Cardiac fibroblast (primary cell): ENCODE data around the gene AS3MT.
A peak's percentile ranks its signal among the peaks of the same experiment; 100 is the strongest.
"Not testable (repeated sequence)": the region's sequence is repeated elsewhere in the genome, so short reads cannot be mapped to it uniquely, and the experiment has no call there.

ENCODE experiments used
- DNase-seq, 2 donors: peaks; one replicate each; pipeline versions ENCODE4 v3.0.0 to v3.0.0-alpha.2; 2010; ENCODE audit warnings: low read depth in 2 of 2
- H3K4me3 ChIP-seq, 2 donors: replicated peaks in 1 of 2; 1 replicate in 1 of 2; 2 replicates in 1 of 2; pipeline ENCODE4 v1.5.1; 2011; ENCODE audit warnings: low read depth in 2 of 2, low read length in 2 of 2, mild to moderate bottlenecking in 2 of 2, moderate library complexity in 1 of 2
- TF ChIP-seq, protein P1 (sequence below): IDR thresholded peaks from one replicate; pipeline ENCODE4 v1.5.1; 2011; ENCODE audit warnings: low read depth, mild to moderate bottlenecking, low read length, inconsistent platforms

AS3MT gene

DNA sequence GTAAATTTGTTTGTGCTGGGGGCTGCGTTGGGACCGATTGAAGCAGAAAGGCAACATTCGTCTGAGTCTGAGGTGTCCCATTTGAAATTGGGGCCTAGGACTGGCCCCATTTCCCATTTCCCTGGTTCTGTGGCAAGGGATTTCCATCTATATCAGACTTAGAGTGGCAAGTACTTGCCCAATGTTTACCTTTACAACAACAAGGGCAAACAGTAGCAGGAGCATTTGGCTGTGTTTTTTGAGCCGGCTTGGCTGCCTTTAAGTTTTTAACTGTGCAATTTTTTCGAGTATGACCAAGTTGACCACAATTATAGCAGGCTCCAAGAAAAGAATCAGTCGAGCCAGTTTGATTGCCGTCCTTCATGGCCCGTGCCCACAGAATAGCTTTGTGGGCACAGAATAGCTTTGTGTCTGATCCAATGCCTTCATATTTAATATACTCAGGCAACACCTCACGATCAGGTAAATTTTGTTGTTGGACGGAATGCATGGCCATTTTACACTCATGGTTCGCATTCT is 27.4 kb upstream of the AS3MT start:
- TF ChIP-seq, protein P1, sequence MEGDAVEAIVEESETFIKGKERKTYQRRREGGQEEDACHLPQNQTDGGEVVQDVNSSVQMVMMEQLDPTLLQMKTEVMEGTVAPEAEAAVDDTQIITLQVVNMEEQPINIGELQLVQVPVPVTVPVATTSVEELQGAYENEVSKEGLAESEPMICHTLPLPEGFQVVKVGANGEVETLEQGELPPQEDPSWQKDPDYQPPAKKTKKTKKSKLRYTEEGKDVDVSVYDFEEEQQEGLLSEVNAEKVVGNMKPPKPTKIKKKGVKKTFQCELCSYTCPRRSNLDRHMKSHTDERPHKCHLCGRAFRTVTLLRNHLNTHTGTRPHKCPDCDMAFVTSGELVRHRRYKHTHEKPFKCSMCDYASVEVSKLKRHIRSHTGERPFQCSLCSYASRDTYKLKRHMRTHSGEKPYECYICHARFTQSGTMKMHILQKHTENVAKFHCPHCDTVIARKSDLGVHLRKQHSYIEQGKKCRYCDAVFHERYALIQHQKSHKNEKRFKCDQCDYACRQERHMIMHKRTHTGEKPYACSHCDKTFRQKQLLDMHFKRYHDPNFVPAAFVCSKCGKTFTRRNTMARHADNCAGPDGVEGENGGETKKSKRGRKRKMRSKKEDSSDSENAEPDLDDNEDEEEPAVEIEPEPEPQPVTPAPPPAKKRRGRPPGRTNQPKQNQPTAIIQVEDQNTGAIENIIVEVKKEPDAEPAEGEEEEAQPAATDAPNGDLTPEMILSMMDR, result no peak
- DNase-seq, result no peak
- H3K4me3 ChIP-seq, result no peak overlapping the region

DNA sequence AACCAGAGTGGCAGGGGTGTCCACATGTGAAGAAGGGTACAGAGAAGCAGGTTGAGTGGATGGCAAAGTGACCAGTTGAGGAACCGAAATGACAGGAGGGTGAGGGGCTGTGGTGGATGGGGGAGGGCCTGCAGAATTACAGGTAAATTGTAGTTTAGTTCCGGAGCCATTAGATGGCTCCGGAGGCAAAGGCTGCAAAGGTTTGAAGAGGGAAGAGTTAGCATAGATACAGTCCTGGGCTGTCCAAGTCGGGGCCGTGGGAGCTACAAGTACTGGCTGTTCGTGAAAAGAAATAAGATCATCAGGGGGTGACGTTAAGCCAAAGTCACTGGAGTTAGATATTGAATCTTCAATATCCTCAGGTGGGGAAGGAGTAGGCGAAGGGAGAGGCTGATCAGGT is 26.1 kb upstream of the AS3MT start:
- H3K4me3 ChIP-seq, DNase-seq: not testable (repeated sequence)

DNA sequence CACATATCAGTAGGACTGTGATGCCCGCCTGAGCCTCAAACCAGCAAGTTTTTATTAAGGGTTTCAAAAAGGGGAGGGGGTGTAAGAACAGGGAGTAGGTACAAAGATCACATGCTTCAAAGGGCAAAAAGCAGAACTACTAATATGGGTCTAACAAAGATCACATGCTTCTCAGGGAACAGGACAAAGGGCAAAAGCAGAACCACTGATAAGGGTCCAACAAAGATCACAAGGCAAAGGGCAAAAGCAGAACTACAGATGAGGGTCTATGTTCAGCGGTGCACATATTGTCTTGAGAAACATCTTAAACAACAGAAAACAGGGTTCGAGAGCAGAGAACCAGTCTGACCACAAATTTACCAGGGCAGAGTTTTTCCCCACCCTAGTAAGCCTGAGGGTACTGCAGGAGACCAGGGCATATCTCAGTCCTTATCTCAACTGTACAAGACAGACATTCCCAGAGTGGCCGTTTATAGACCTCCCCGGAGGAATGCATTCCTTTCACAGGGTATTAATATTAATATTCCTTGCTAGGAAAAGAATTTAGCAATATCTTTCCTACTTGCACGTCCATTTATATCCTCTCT is 25.0 kb upstream of the AS3MT start:
- H3K4me3 ChIP-seq, DNase-seq: not testable (repeated sequence)

DNA sequence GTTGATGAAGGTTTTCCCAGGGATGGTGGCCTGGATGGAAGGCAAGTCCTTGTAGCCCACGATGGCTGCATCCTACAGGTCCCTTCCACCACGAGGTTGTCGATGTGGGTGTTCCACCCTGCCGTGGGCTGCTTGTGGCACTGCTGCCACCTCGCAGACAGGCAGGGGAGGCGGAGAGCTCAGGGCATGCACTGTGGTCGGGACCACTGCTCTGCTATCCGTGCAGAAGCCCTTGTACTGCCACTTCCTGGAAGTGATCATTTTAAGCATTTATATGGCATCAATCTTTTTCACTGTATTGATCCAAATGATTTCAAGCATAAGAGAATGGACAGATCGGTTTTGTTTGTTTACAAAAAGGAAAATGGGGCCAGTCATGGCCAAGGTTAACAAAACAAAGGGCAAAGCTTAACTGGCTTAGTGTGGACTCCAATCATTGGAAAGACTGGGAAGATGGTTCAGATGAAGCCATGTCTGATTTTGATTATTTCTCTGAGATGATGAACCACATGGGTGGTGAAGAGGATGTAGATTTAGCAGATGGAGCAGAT is 23.8 kb upstream of the AS3MT start:
- DNase-seq, result no peak
- no peak overlapping the region for H3K4me3 ChIP-seq
- TF ChIP-seq, protein P1, result no peak

DNA sequence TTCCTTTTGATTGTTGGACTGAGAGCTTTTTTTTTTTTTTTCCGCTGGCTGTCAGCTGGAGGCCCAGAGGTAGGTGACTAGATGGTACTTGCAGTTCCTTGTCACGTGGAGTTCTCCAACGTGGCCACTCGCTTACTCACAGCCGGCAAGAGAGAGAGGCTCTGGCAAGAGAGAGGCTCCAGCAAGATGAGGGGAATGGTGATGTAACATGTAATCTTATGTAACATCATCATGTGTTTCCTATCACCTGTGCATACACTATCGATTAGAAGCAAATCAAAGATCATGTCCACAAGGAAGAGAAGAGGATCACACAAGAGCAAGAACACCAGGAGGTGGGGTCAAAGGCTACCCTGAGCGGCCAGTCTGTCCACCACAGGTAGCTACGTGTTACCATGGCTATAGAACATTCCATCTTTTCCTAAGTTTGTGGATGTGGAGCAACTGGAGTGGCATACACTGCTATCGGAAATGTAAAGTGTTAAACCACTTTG is 19.2 kb upstream of the AS3MT start:
- TF ChIP-seq, protein P1, result no peak
- H3K4me3 ChIP-seq, result no peak overlapping the region
- DNase-seq, result peak in 1 of 2 donors; percentile 40

DNA sequence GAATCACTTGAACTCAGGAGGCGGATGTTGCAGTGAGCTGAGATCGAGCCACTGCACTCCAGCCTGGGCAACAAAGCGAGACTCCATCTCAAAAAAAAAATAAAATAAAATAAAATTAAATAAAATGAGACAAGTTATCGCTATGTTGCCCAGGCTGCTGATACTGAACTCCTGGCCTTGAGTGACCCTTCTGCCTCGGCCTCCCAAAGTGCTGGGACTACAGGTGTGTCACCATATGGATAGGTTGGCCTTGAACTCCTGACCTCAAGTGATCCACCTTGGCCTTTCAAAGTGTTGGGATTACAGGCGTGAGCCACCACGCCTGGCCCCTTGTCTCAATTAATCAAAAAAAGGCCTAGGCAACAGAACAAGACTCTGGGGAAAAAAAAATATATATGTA is 16.0 kb upstream of the AS3MT start:
- DNase-seq, result not testable (repeated sequence)

DNA sequence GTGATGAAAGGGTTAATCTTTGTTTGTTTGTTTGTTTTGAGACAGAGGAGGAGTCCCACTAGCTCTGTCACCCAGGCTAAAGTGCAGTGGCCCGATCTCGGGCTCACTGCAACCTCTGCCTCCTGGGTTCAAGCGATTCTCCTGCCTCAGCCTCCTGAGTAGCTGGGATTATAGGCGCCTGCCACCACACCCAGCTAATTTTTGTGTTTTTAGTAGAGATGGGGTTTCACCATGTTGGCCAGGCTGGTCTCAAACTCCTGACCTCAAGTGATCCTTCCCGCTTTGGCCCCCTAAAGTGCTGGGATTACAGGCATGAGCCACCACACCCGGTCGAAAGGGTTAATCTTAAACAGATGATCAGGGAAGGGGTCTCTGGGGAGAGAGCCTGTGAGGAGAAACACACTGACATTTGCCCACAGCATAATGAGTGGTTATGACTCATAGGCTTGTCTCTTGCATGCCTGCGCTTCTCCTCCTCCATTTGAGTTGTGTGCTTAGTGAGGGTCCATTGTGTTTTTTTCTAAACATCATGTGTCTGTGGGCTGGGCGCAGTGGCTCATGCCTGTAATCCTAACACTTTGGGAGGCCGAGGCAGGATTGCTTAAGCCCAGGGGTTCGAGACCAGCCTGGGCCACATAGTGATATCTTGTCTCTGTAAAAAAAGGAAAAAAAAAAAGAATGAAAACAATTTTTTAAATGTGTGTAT is 13.4 kb upstream of the AS3MT start:
- peak; percentile 91 to 98 for DNase-seq
- not testable (repeated sequence) for H3K4me3 ChIP-seq

More for the DNA sequence above, 16.0 kb upstream of the AS3MT start:
- H3K4me3 ChIP-seq, result not testable (repeated sequence)

DNA sequence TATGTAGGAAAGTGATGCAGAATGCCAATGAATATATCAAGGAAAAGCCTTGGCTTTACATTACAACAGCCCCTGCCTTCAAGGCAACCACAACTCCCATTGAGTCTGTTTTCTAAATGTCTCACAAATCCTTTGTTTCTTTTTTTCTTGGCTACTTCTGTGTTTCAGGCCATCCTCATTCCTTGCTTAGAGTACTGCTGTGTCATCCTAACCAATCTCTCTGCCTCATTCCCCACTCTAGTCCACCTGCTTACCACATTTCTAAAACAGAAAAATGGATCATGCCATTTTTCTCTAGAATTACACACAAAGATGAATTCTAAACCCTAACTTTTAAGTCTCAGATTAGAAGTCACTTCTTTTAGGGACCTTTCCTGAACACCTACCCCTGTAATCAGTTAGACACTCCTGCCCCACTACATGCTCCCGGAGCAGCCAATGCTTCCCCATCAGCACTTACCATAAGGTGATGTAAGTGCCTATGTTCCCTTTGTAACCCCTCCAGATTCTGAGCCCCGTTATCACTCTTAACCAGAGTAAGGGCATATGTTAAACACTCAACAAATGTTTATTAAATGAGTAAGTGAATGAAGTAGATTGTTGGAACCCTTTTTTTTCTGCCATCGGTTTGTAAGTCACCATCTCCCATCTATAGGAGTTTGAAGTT is 12.4 kb upstream of the AS3MT start:
- TF ChIP-seq, protein P1, result no peak
- no peak overlapping the region for H3K4me3 ChIP-seq
- DNase-seq, result no peak
